ENCODE measurements around the gene WWOX.
"Not testable (repeated sequence)": the region's sequence is repeated elsewhere in the genome, so short reads cannot be mapped to it uniquely, and the experiment has no call there.

WWOX gene

DNA sequence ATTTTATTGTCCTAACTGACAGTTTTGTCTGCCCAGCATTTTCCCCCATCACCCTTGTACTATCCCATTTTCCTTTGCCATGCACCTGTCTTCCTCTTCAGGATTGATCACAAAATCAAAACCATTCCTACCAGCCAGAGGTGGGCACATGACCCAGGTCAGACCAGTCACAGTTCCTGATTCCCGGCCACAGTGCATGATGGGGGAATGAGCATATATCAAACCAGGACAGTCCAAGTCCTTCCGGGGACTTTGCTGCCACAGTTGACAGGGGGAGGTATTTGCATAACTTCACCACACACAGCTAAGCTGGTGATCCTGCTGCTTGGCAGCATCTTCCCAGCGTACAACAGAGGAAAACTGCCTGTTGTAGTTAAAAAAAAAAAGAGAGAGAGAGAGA is 493.9 kb downstream of the WWOX start:
- no peak for DNase-seq (ENCODE audit: low read depth)
- H3K27me3 ChIP-seq (replicated peaks; ENCODE audit: control insufficient read depth, insufficient read depth, low read length), result no peaks in the 10 kb centered on the region
- H3K9me3 ChIP-seq (ENCODE audit: control insufficient read depth, low read length), result no peaks in the 10 kb centered on the region
- no peaks in the 10 kb centered on the region for H3K4me1 ChIP-seq (ENCODE audit: control insufficient read depth, insufficient read depth, low read length)
- H3K4me3 ChIP-seq (ENCODE audit: low read length), result no peak overlapping the region
- no peaks in the 10 kb centered on the region for H3K36me3 ChIP-seq (ENCODE audit: control insufficient read depth, insufficient read depth, low read length, severe bottlenecking)
- no peak overlapping the region for H3K9ac ChIP-seq (ENCODE audit: low read length)

DNA sequence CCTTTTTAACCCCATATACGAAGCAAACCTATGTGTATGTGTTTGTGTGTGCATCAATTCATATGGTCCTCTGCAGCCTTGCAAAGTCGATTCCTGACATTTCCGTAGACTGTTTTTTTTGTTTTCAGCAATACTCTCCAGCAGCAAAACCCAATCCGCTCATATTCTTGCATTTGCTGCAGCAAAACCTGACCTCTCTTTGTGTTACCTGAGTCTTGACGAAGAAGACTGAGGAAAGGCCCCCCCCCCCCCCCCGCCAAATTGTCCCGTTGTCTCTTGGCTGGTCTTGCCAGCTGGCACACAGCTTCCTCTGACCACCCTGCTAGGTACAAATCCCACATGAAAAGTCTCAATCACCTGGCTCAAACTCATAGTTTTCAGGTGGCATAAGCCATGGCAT is 494.7 kb downstream of the WWOX start:
- H3K27me3 ChIP-seq (replicated peaks; ENCODE audit: control insufficient read depth, insufficient read depth, low read length), result no peaks in the 10 kb centered on the region
- H3K9ac ChIP-seq (ENCODE audit: low read length), result no peak overlapping the region
- no peaks in the 10 kb centered on the region for H3K36me3 ChIP-seq (ENCODE audit: control insufficient read depth, insufficient read depth, low read length, severe bottlenecking)
- DNase-seq (ENCODE audit: low read depth), result no peak
- no peaks in the 10 kb centered on the region for H3K4me1 ChIP-seq (ENCODE audit: control insufficient read depth, insufficient read depth, low read length)
- no peak overlapping the region for H3K4me3 ChIP-seq (ENCODE audit: low read length)
- H3K9me3 ChIP-seq (ENCODE audit: control insufficient read depth, low read length), result no peaks in the 10 kb centered on the region

DNA sequence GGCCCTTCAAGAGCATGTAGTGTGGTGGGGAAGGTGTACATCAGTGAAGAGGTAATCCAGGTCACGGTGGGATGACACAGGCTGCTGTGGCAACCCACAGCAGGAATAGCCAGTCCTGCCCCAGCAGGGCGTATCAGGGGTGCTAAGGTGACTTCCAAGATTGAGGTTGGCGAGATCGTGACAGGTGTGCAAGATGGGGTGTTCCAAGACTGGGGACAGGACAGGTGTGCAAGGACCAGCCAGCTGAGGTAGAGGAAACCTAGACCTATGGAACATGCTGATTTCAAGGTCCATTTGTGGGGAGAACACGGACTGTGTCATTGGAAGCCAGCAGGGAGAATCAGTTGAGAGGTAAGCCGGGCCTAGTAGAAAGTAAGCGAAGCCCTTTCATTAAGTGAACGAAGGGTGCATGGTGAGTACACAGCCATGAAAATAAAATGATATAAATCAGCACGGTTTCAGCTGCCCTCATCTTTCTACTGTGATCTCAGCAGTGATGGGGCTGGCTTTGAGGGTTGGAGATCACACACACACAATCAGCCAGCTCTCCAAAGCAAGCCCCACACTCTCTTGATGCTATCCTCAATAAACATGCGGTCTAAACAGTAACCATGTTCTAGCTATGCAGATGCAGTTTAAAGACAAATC is 497.0 kb downstream of the WWOX start:
- no peak overlapping the region for H3K9ac ChIP-seq (ENCODE audit: low read length)
- H3K9me3 ChIP-seq (ENCODE audit: control insufficient read depth, low read length), result no peaks in the 10 kb centered on the region
- no peaks in the 10 kb centered on the region for H3K4me1 ChIP-seq (ENCODE audit: control insufficient read depth, insufficient read depth, low read length)
- H3K27me3 ChIP-seq (replicated peaks; ENCODE audit: control insufficient read depth, insufficient read depth, low read length), result no peaks in the 10 kb centered on the region
- H3K36me3 ChIP-seq (ENCODE audit: control insufficient read depth, insufficient read depth, low read length, severe bottlenecking), result no peaks in the 10 kb centered on the region
- DNase-seq (ENCODE audit: low read depth), result no peak
- no peak overlapping the region for H3K4me3 ChIP-seq (ENCODE audit: low read length)

DNA sequence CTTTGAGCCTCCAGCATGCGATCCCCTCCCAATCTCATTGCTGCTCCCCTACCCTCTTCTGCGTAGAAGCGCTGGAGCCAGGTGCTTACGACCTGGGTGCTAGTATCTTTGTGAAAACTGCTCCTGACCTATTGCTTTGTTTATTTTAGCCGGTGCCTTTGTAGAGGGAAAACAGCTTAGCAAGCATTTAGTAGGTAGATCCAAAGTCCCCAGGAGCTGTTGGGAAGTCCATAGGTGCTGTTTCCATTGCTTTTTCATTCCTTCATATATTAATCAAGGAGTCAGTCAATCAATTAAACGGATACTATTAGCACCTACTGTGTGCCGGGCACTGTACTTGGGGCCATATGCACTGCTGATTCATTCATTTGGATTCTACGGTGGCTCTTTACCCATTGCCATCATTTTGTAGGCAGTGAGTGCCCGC is 497.6 kb downstream of the WWOX start:
- H3K9me3 ChIP-seq (ENCODE audit: control insufficient read depth, low read length), result no peaks in the 10 kb centered on the region
- DNase-seq (ENCODE audit: low read depth), result no peak

DNA sequence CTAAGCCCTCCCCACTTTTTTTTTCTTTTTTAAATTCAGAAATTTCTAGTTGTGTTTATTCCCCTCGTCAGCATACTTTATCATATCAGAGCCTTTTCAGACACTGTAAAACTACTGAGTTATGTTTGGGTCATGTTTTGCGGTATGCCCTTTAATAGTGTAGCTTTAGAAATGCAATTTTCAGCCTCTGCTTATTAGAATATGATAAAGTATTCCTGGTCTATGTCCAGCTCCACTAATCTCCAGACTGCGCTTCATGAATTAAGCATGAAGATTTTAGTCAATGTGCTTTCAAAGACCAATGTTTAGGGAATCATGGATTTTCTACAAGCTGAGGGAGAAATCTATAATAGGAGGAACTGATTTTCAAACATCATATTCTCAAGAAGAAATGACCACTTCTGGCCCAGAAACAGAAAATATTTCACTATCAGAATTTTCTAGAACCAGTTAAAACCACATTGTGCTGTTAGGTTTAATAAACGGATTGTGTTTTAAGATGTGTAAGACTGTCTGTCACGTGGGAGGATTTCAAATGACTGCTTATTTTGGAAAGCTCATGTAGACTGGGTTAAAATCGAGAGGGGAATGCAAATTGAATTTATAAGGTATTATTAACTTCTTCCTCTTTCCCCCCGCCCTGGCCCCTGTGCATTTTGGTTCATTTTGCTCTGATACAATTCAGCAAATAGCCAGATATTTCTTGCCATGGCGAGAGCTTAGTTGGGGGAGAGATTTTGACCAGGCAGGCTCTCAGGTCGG is 498.5 kb downstream of the WWOX start:
- H3K9ac ChIP-seq (ENCODE audit: low read length), result no peak overlapping the region
- no peak overlapping the region for H3K4me3 ChIP-seq (ENCODE audit: low read length)
- no peaks in the 10 kb centered on the region for H3K27me3 ChIP-seq (replicated peaks; ENCODE audit: control insufficient read depth, insufficient read depth, low read length)
- H3K4me1 ChIP-seq (ENCODE audit: control insufficient read depth, insufficient read depth, low read length), result no peaks in the 10 kb centered on the region
- no peaks in the 10 kb centered on the region for H3K36me3 ChIP-seq (ENCODE audit: control insufficient read depth, insufficient read depth, low read length, severe bottlenecking)
- no peaks in the 10 kb centered on the region for H3K9me3 ChIP-seq (ENCODE audit: control insufficient read depth, low read length)
- no peak for DNase-seq (ENCODE audit: low read depth)

More for the DNA sequence above, 497.6 kb downstream of the WWOX start:
- H3K36me3 ChIP-seq (ENCODE audit: control insufficient read depth, insufficient read depth, low read length, severe bottlenecking), result no peaks in the 10 kb centered on the region
- no peaks in the 10 kb centered on the region for H3K4me1 ChIP-seq (ENCODE audit: control insufficient read depth, insufficient read depth, low read length)
- H3K4me3 ChIP-seq (ENCODE audit: low read length), result no peak overlapping the region
- no peak overlapping the region for H3K9ac ChIP-seq (ENCODE audit: low read length)
- H3K27me3 ChIP-seq (replicated peaks; ENCODE audit: control insufficient read depth, insufficient read depth, low read length), result no peaks in the 10 kb centered on the region

DNA sequence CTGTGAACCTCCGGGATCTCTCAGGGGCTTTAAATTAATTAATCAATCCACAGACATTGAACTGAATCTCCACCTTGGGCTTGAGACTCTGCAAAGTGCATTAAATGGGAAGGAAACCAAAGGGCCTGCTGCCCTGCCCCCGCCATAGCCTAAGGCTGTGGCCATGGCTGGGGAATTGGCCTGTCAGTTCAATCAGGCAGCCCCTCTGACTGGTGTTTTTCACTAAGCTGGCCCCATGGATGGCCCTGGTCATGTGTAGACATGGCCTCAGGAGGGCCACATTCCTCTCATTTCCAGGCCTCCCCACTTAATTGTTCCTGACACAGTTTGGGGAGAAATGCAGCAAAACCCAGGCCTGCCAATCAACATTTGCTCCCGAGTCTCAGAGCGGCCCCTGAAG is 499.8 kb downstream of the WWOX start:
- Histone ChIP-seq H3K9ac (ENCODE audit: low read length) (no peak overlapping the region), H3K9me3 (ENCODE audit: control insufficient read depth, low read length) (no peaks in the 10 kb centered on the region), H3K4me3 (ENCODE audit: low read length) (no peak overlapping the region), H3K36me3 (ENCODE audit: control insufficient read depth, insufficient read depth, low read length, severe bottlenecking) (no peaks in the 10 kb centered on the region), H3K27me3 (replicated peaks; ENCODE audit: control insufficient read depth, insufficient read depth, low read length) (no peaks in the 10 kb centered on the region), H3K4me1 (ENCODE audit: control insufficient read depth, insufficient read depth, low read length) (no peaks in the 10 kb centered on the region)
- DNase-seq (ENCODE audit: low read depth), result no peak

DNA sequence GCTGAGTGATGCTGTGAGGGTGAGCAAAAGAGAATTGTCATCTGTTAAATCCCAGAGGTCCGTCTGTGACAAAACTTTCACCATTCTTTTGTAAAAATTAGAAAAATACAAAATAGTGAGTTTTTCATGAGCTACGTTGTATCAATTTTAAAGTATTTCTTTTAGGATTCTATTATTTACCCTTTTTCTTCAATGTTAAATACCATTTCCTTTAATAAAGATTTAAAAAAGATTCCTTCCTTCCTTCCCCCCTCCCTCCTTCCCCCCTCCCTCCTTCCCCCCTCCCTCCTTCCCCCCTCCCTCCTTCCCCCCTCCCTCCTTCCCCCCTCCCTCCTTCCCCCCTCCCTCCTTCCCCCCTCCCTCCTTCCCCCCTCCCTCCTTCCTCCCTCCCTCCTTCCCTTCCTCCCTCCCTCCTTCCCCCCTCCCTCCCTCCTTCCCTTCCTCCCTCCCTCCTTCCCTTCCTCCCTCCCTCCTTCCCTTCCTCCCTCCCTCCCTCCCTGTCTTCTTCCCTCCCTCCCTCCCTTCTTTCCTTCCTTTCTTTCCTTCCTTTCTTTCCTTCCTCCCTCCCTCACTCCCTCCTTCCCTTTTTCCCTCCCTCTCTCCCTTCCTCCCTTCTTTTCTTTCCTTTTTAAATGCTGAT is 505.1 kb downstream of the WWOX start:
- H3K36me3 ChIP-seq (ENCODE audit: control insufficient read depth, insufficient read depth, low read length, severe bottlenecking); H3K9ac ChIP-seq (ENCODE audit: low read length); DNase-seq (ENCODE audit: low read depth); H3K4me3 ChIP-seq (ENCODE audit: low read length); H3K27me3 ChIP-seq (replicated peaks; ENCODE audit: control insufficient read depth, insufficient read depth, low read length); H3K9me3 ChIP-seq (ENCODE audit: control insufficient read depth, low read length): not testable (repeated sequence)
- peaks cover 15% of the 10 kb centered on the region for H3K4me1 ChIP-seq (ENCODE audit: control insufficient read depth, insufficient read depth, low read length)

DNA sequence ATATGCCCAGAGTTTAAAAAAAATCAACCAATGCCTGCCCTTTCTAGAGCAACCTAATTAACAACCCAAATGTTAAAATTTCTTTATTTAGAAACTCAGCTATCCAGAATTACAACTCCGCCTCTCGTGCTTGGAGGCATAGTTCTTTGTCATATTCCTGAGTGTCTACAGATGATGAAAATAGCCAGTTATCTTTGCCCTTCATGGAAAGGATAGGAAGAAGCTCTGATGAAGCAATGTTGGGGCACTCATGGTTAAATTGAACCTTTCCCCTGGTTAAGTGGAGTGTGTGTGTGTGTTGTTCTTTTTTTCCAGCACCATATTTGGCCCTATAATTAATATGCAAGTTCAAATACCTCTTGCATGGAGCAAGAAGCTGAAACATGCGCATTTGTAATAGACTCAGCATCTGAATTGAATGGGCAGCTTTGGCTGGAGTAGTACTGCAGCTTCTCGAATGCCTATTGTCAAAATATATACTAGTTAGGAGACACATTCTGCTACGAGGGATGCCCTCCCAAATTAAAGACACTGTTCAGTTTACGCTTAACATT is 506.2 kb downstream of the WWOX start:
- no peaks in the 10 kb centered on the region for H3K36me3 ChIP-seq (ENCODE audit: control insufficient read depth, insufficient read depth, low read length, severe bottlenecking)
- no peak for DNase-seq (ENCODE audit: low read depth)
- no peaks in the 10 kb centered on the region for H3K9me3 ChIP-seq (ENCODE audit: control insufficient read depth, low read length)
- no peak overlapping the region for H3K4me3 ChIP-seq (ENCODE audit: low read length)
- peaks cover 19% of the 10 kb centered on the region for H3K4me1 ChIP-seq (ENCODE audit: control insufficient read depth, insufficient read depth, low read length)
- H3K27me3 ChIP-seq (replicated peaks; ENCODE audit: control insufficient read depth, insufficient read depth, low read length), result no peaks in the 10 kb centered on the region
- H3K9ac ChIP-seq (ENCODE audit: low read length), result no peak overlapping the region

DNA sequence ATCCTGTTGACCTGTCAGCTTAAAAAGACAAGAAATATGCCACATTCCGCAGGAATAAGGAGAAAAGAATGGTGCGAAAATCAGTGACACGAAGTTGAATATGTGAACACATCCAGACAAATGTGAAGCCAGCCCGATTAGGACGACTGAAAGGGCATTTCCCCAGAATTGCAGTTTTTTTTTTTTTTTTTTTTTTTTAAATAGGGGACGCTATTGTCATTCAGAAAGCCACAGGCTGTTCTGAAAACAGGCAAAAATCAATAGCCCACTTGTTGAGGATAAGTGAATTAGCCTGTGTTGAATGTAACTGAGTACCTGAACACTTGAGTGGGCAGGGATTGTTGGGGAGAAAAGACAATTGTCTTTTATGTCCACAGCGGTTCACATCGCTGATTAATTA is 507.1 kb downstream of the WWOX start:
- H3K9me3 ChIP-seq (ENCODE audit: control insufficient read depth, low read length), result no peaks in the 10 kb centered on the region
- no peaks in the 10 kb centered on the region for H3K36me3 ChIP-seq (ENCODE audit: control insufficient read depth, insufficient read depth, low read length, severe bottlenecking)
- no peak for DNase-seq (ENCODE audit: low read depth)
- H3K9ac ChIP-seq (ENCODE audit: low read length), result no peak overlapping the region
- no peak overlapping the region for H3K4me3 ChIP-seq (ENCODE audit: low read length)
- peaks cover 19% of the 10 kb centered on the region for H3K4me1 ChIP-seq (ENCODE audit: control insufficient read depth, insufficient read depth, low read length)
- no peaks in the 10 kb centered on the region for H3K27me3 ChIP-seq (replicated peaks; ENCODE audit: control insufficient read depth, insufficient read depth, low read length)

DNA sequence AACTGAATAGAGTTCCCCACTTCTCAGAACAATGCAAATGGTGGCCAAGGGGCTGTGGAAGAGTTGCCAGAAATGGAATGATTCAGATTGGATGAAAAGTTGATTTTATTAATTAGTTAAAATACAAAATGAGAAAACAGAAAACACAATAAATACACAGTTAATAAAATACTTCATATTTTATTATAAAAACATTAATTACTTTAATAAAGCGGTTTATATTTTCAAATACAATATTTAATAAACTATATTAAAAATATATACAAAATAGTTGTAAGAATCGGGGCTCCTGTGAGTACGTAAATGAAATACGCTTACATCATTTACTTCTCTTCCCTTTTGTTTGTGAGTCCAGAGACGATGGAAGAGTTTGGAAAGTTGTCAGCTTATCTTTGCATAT is 507.6 kb downstream of the WWOX start:
- Histone ChIP-seq H3K4me3 (ENCODE audit: low read length) (peak overlapping the region; percentile 57), H3K27me3 (replicated peaks; ENCODE audit: control insufficient read depth, insufficient read depth, low read length) (no peaks in the 10 kb centered on the region), H3K36me3 (ENCODE audit: control insufficient read depth, insufficient read depth, low read length, severe bottlenecking) (no peaks in the 10 kb centered on the region), H3K9me3 (ENCODE audit: control insufficient read depth, low read length) (no peaks in the 10 kb centered on the region), H3K4me1 (ENCODE audit: control insufficient read depth, insufficient read depth, low read length) (peaks cover 19% of the 10 kb centered on the region), H3K9ac (ENCODE audit: low read length) (no peak overlapping the region)
- DNase-seq (ENCODE audit: low read depth), result no peak

DNA sequence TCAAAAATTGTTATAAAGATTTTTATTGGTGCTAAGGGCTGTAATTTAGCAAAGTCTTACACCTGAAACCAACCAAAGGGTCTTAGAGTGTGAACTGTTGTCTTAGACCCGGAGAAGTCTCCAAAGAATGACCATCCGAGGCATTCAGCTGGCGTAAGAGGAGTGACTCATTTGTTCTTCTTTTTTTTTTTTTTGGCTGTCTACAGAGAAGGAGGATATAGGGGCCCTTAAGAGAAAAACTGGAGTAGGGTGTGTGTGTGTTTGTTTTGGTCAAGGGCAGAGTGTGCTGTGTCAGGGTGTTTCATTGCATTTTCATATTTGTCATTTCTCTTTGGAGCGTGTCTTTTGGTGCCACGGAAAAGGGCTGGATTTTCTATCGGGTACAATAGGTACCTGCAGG is 508.0 kb downstream of the WWOX start:
- no peak overlapping the region for H3K9ac ChIP-seq (ENCODE audit: low read length)
- no peaks in the 10 kb centered on the region for H3K27me3 ChIP-seq (replicated peaks; ENCODE audit: control insufficient read depth, insufficient read depth, low read length)
- no peak for DNase-seq (ENCODE audit: low read depth)
- H3K36me3 ChIP-seq (ENCODE audit: control insufficient read depth, insufficient read depth, low read length, severe bottlenecking), result no peaks in the 10 kb centered on the region
- H3K4me3 ChIP-seq (ENCODE audit: low read length), result peak overlapping the region; percentile 57
- H3K4me1 ChIP-seq (ENCODE audit: control insufficient read depth, insufficient read depth, low read length), result peaks cover 19% of the 10 kb centered on the region
- H3K9me3 ChIP-seq (ENCODE audit: control insufficient read depth, low read length), result no peaks in the 10 kb centered on the region
